HepG2 (cell line): ENCODE data around the gene DHCR7. TPM values are rescaled to one million over a fixed set of nuclear protein-coding genes. Genes with fewer than 3 reads are reported as not detected.

Experiments
- ATAC-seq: fragments of 200-7000 bp; cut with Tn5 transposase; 3 replicates; pipeline ENCODE4 v1.9.1; 2020; ENCODE audit warnings: mild to moderate bottlenecking, moderate library complexity
- BruUV-seq: library from RNA; stranded (reverse); fragments of 400-500 nt; replicated peaks from 2 replicates; lab custom pipeline; 2021; lab: Mats Ljungman, UMichigan
- CTCF ChIA-PET: fragments of 300-600 bp; formaldehyde crosslinking; extraction: SDS; loops from one replicate; lab custom pipeline; 2021; ENCODE audit warnings: low total read pairs, inconsistent platforms, low intra/inter-chr PET ratio; lab: Yijun Ruan, JAX
- POLR2A ChIA-PET: fragments of 350-600 bp; sonication (Branson Sonifier 250); formaldehyde crosslinking; loops from one replicate; lab custom pipeline; 2020; ENCODE audit warnings: antibody characterized with exemption, inconsistent platforms; lab: Yijun Ruan, JAX
- DNase-seq: peaks from one replicate; pipeline ENCODE4 v3.0.0-alpha.2; 2015; ENCODE audit warnings: low spot score
- FAIRE-seq: peaks from 3 replicates; lab custom pipeline; 2011; peaks lifted over from hg19 to GRCh38; lab: Jason Lieb, UNC
- H2AFZ ChIP-seq: one replicate; pipeline ENCODE4 v1.6.1; 2011; ENCODE audit warnings: low read length, inconsistent platforms
- H3K27ac ChIP-seq: fragments of 300-600 bp; 3 replicates; pipeline ENCODE4 v1.8.0; 2011; ENCODE audit warnings: mixed run types, mild to moderate bottlenecking, mixed read lengths, low read length, inconsistent platforms; ENCODE audit not compliant: insufficient read depth; ENCODE audit errors: extremely low read length
- H3K27me3 ChIP-seq, 2 experiments: fragments of 200-600 bp in 1 of 2; 2 replicates in 1 of 2; 3 replicates in 1 of 2; pipeline versions ENCODE4 v1.6.0 to v1.8.0; 2011; ENCODE audit warnings: low read length in 2 of 2, mild to moderate bottlenecking in 2 of 2, moderate library complexity in 2 of 2, inconsistent platforms in 1 of 2; ENCODE audit not compliant: insufficient read depth in 2 of 2, control insufficient read depth in 1 of 2
- H3K36me3 ChIP-seq, 2 experiments: fragments of 200-600 bp in 1 of 2; replicated peaks in 1 of 2; 2 replicates in 1 of 2; 3 replicates in 1 of 2; pipeline versions ENCODE4 v1.5.1 to v1.8.0; 2011; ENCODE audit warnings: low read length in 2 of 2, inconsistent platforms in 1 of 2; ENCODE audit not compliant: insufficient read depth in 2 of 2, control insufficient read depth in 1 of 2
- H3K4me1 ChIP-seq: 2 replicates; pipeline ENCODE4 v1.5.1; 2012; ENCODE audit warnings: low read length, inconsistent platforms; ENCODE audit not compliant: insufficient read depth
- H3K4me2 ChIP-seq: 2 replicates; pipeline ENCODE4 v1.6.0; 2011; ENCODE audit warnings: low read depth, low read length, inconsistent platforms
- H3K4me3 ChIP-seq, 3 experiments: fragments of 200-600 bp in 1 of 3; sonication (generic), shearing (Covaris generic) in 1 of 3; replicated peaks in 1 of 3; 2 replicates each; pipeline ENCODE4 v1.5.1; 2011 to 2016; ENCODE audit warnings: low read length in 3 of 3, inconsistent platforms in 2 of 3, low read depth in 2 of 3, mild to moderate bottlenecking in 2 of 3, control low read depth in 1 of 3, mixed read lengths in 1 of 3; ENCODE audit not compliant: insufficient read depth in 1 of 3
- H3K79me2 ChIP-seq: one replicate; pipeline ENCODE4 v1.6.1; 2011; ENCODE audit warnings: low read length, inconsistent platforms; ENCODE audit not compliant: insufficient read depth
- H3K9ac ChIP-seq: 2 replicates; pipeline ENCODE4 v1.6.0; 2011; ENCODE audit warnings: mild to moderate bottlenecking, low read depth, low read length, inconsistent platforms; ENCODE audit not compliant: insufficient read depth
- H3K9me3 ChIP-seq: 2 replicates; pipeline ENCODE4 v1.5.1; 2012; ENCODE audit warnings: mild to moderate bottlenecking, low read length
- H4K20me1 ChIP-seq: 2 replicates; pipeline ENCODE4 v1.6.0; 2011; ENCODE audit warnings: inconsistent platforms, mild to moderate bottlenecking, low read length, moderate library complexity; ENCODE audit not compliant: insufficient read depth
- CHCHD3 ChIP-seq: sonication (generic); formaldehyde crosslinking; IDR thresholded peaks from 2 replicates; pipeline ENCODE4 v1.8.0; 2022; ENCODE audit warnings: mild to moderate bottlenecking, missing genetic modification reagents, moderate library complexity
- HNF4G ChIP-seq, 2 experiments: sonication (generic) in 1 of 2; formaldehyde crosslinking in 1 of 2; IDR thresholded peaks; 2 replicates each; pipeline versions ENCODE4 v1.4.0 to v1.6.1; 2011 to 2020; ENCODE audit warnings: borderline replicate concordance in 2 of 2, low read depth in 2 of 2, mild to moderate bottlenecking in 2 of 2, low read length in 1 of 2, missing genetic modification reagents in 1 of 2, moderate library complexity in 1 of 2
- ISL2 ChIP-seq: sonication (generic); formaldehyde crosslinking; IDR thresholded peaks from 2 replicates; pipeline ENCODE4 v1.5.0; 2020; ENCODE audit warnings: missing genetic modification reagents
- TCF12 ChIP-seq, 2 experiments: fragments of 450-650 bp in 1 of 2; sonication (generic) in 1 of 2; formaldehyde crosslinking in 1 of 2; IDR thresholded peaks; 2 replicates each; pipeline versions ENCODE4 v1.6.1 to v1.8.0; 2017 to 2022; ENCODE audit warnings: antibody characterized with exemption in 1 of 2, mild to moderate bottlenecking in 1 of 2, missing genetic modification reagents in 1 of 2, moderate library complexity in 1 of 2
- ZNF230 ChIP-seq: sonication (generic); formaldehyde crosslinking; IDR thresholded peaks from 2 replicates; pipeline ENCODE4 v1.4.0; 2020; ENCODE audit warnings: mild to moderate bottlenecking, missing genetic modification reagents
- ZNF792 ChIP-seq: IDR thresholded peaks from 2 replicates; pipeline ENCODE4 v1.6.1; 2016
- whole genome bisulfite sequencing: methylation state at CpG from one replicate; pipeline ENCODE4 v1.1.6; 2017; ENCODE audit warnings: low lambda C conversion rate; 5-methylcytosine and 5-hydroxymethylcytosine counted together
- in situ Hi-C: cut with HindIII; loops from 2 replicates; pipeline ENCODE4 v1.10.0; 2017; ENCODE audit warnings: low pct_unique_long_range_greater_than_20kb; ENCODE audit not compliant: extremely low pct_ligation_motif_present
- intact Hi-C: fragments of 100-400 bp; cut with micrococcal nuclease; formaldehyde crosslinking; loops from one replicate; pipeline ENCODE4 v1.10.0; 2022; ENCODE audit not compliant: unreplicated experiment
- polyA plus RNA-seq, 8 experiments: library from polyadenylated mRNA; depleted of rRNA in 3 of 8; stranded (reverse) in 7 of 8; unstranded in 1 of 8; fragments of >200 nt; fragmentation: Illumina TruSeq in 4 of 8; extraction: Trizol in 4 of 8; gene quantifications; 2 replicates each; pipeline versions ENCODE4 v1.2.1 to v1.2.3, GENCODE V29; 2011 to 2016; ENCODE audit warnings: low read depth in 4 of 8, missing spikeins in 1 of 8, mixed read lengths in 1 of 8; ENCODE audit not compliant: insufficient read depth in 1 of 8
- total RNA-seq, 5 experiments: library from RNA; depleted of rRNA; stranded (reverse); fragments of >200 nt; fragmentation: Illumina TruSeq; extraction: Trizol; gene quantifications; 2 replicates each; pipeline ENCODE4 v1.2.3, GENCODE V29; 2016; ENCODE audit warnings: low read depth in 1 of 5
- TF ChIP-seq, protein P1 (sequence below): sonication (generic); formaldehyde crosslinking; IDR thresholded peaks from 2 replicates; pipeline ENCODE4 v1.4.0; 2020; ENCODE audit warnings: missing genetic modification reagents, mild to moderate bottlenecking, borderline replicate concordance

Gene DHCR7
- total and polyA plus RNA-seq, 2 of the 13 experiments (the other 11 are each of a cell fraction or from before 2014, with no cell fraction given) = 96.0 to 143 TPM

DNA sequence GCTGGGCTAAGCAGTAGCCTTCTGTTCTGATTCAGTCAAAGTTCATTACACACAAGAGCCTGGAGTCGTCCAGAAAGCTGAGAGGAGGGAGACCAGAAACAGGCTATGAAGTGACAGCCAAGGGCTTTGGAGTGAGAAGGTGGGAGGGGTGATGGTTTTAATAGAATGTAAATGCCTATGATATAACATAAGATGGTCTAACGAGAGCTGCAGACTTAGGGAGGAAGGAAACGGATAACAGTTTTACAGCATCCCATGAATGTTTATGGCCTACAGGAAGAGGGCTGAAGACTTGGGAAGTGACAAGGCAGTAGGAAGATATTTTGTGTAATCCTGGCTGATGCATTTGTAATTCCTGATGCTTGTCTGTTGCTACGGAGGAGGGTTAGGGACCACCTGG lies 62.0 kb downstream of the DHCR7 start:
- Histone ChIP-seq H3K9ac (no peak overlapping the region), H3K4me3 (no peak overlapping the region), H3K79me2 (no peaks in the 10 kb centered on the region), H3K36me3 (no peaks in the 10 kb centered on the region), H3K27ac (no peak overlapping the region), H3K4me1 (peaks cover 2% of the 10 kb centered on the region; the same call in 1 of the 2 replicates), H3K9me3 (peaks cover 10% of the 10 kb centered on the region), H2AFZ (no peak overlapping the region), H3K27me3 (peaks cover 3 to 48% of the 10 kb centered on the region in 2 experiments), H3K4me2 (no peak overlapping the region), H4K20me1 (no peaks in the 10 kb centered on the region)
- FAIRE-seq (no peak), DNase-seq (no peak), ATAC-seq (no peak)
- TF ChIP-seq ZNF230 (no peak), HNF4G (IDR thresholded peaks at IDR 0.05; ENCODE audit: borderline replicate concordance, low read depth, low read length) (no peak), HNF4G (CRISPR knock-in tag; IDR thresholded peaks at IDR 0.05; ENCODE audit: borderline replicate concordance, low read depth) (no peak), TCF12 (IDR thresholded peaks at IDR 0.05) (no peak), TCF12 (CRISPR knock-in tag; IDR thresholded peaks at IDR 0.05) (no peak), ZNF792 (CRISPR knock-in tag) (no peak), ISL2 (CRISPR knock-in tag) (no peak), CHCHD3 (CRISPR knock-in tag) (no peak)
- TF ChIP-seq, protein P1, sequence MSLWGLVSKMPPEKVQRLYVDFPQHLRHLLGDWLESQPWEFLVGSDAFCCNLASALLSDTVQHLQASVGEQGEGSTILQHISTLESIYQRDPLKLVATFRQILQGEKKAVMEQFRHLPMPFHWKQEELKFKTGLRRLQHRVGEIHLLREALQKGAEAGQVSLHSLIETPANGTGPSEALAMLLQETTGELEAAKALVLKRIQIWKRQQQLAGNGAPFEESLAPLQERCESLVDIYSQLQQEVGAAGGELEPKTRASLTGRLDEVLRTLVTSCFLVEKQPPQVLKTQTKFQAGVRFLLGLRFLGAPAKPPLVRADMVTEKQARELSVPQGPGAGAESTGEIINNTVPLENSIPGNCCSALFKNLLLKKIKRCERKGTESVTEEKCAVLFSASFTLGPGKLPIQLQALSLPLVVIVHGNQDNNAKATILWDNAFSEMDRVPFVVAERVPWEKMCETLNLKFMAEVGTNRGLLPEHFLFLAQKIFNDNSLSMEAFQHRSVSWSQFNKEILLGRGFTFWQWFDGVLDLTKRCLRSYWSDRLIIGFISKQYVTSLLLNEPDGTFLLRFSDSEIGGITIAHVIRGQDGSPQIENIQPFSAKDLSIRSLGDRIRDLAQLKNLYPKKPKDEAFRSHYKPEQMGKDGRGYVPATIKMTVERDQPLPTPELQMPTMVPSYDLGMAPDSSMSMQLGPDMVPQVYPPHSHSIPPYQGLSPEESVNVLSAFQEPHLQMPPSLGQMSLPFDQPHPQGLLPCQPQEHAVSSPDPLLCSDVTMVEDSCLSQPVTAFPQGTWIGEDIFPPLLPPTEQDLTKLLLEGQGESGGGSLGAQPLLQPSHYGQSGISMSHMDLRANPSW (CRISPR knock-in tag) = no peak
- CTCF ChIA-PET = no interaction called here
- POLR2A ChIA-PET = no interaction called here
- intact Hi-C loops = no loop called here
- no TSS peak for BruUV-seq
- WGBS = 43% methylated on average over 4 of the region's 4 CpGs
- in situ Hi-C loops = no loop called here
